Endothelial cell of umbilical vein (primary cell): ENCODE measurements around the gene AIDA.

Experiments used
- EZH2 ChIP-seq: IDR thresholded peaks from 2 replicates; pipeline ENCODE4 v1.6.1; 2012; ENCODE audit warnings: borderline replicate concordance, low read depth, mild to moderate bottlenecking, moderate library complexity, low read length, inconsistent platforms; ENCODE audit not compliant: severe bottlenecking
- JUN ChIP-seq: IDR thresholded peaks from 2 replicates; pipeline ENCODE4 v1.6.1; 2011; ENCODE audit warnings: borderline replicate concordance, low read depth; ENCODE audit not compliant: insufficient read length, insufficient read depth
- MYC ChIP-seq: IDR thresholded peaks from one replicate; pipeline ENCODE4 v1.6.1; 2011; ENCODE audit warnings: mild to moderate bottlenecking, low read depth, low read length
- POLR2A ChIP-seq: IDR thresholded peaks from 2 replicates; pipeline ENCODE4 v1.6.1; 2012; ENCODE audit warnings: low read depth, mild to moderate bottlenecking, control low read depth, low read length
- POLR2AphosphoS5 ChIP-seq: IDR thresholded peaks from 2 replicates; pipeline ENCODE4 v1.6.1; 2012; ENCODE audit warnings: low read depth, mild to moderate bottlenecking, control low read depth, low read length, moderate library complexity; ENCODE audit not compliant: insufficient read depth
- TF ChIP-seq, protein P1 (sequence below), 2 donors: IDR thresholded peaks; 1 replicate in 1 of 2; 2 replicates in 1 of 2; pipeline ENCODE4 v1.5.1; 2011; ENCODE audit warnings: low read length in 2 of 2, mild to moderate bottlenecking in 2 of 2, moderate library complexity in 2 of 2, control low read depth in 1 of 2, inconsistent platforms in 1 of 2, low read depth in 1 of 2; ENCODE audit not compliant: insufficient read depth in 1 of 2; ENCODE audit errors: extremely low read depth in 1 of 2

- TF ChIP-seq, protein P1, sequence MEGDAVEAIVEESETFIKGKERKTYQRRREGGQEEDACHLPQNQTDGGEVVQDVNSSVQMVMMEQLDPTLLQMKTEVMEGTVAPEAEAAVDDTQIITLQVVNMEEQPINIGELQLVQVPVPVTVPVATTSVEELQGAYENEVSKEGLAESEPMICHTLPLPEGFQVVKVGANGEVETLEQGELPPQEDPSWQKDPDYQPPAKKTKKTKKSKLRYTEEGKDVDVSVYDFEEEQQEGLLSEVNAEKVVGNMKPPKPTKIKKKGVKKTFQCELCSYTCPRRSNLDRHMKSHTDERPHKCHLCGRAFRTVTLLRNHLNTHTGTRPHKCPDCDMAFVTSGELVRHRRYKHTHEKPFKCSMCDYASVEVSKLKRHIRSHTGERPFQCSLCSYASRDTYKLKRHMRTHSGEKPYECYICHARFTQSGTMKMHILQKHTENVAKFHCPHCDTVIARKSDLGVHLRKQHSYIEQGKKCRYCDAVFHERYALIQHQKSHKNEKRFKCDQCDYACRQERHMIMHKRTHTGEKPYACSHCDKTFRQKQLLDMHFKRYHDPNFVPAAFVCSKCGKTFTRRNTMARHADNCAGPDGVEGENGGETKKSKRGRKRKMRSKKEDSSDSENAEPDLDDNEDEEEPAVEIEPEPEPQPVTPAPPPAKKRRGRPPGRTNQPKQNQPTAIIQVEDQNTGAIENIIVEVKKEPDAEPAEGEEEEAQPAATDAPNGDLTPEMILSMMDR (IDR thresholded peaks at IDR 0.05; ENCODE audit: extremely low read depth in 1 of 2, insufficient read depth in 1 of 2, low read depth in 1 of 2, low read length in 2 of 2) = no peak
- TF ChIP-seq EZH2 (no peak), POLR2AphosphoS5 (no peak), POLR2A (no peak), MYC (no peak), JUN (no peak)
These were observed 69.8 kb downstream of the AIDA start for GRCh38 chr1:222642468-222642867.
